ENCODE results near the gene NTF3.

- no peak for TF ChIP-seq POLR2A (IDR thresholded peaks at IDR 0.05)
- no peak for TF ChIP-seq CTCF (IDR thresholded peaks at IDR 0.05 in 8 of 11, conservative IDR thresholded peaks at IDR 0.05 in 3 of 11)
Measured at GRCh38 chr12:5498806-5499205, 66.9 kb downstream of the NTF3 start.

Measured in spleen (tissue), 7 donors.